Ishikawa (cell line): ENCODE measurements around the gene EIF6.

Source experiments
- CEBPB ChIP-seq: IDR thresholded peaks from 2 replicates; pipeline ENCODE4 v1.6.1; 2012
- CREB1 ChIP-seq: IDR thresholded peaks from 2 replicates; pipeline ENCODE4 v1.6.1; 2012; ENCODE audit warnings: low read depth
- EGR1 ChIP-seq: IDR thresholded peaks from 2 replicates; pipeline ENCODE4 v1.6.1; 2012
- EP300 ChIP-seq: IDR thresholded peaks from 2 replicates; pipeline ENCODE4 v1.6.1; 2012; ENCODE audit warnings: borderline replicate concordance
- FOXM1 ChIP-seq: IDR thresholded peaks from 2 replicates; pipeline ENCODE4 v1.6.1; 2012; ENCODE audit warnings: low read depth, borderline replicate concordance
- NFIC ChIP-seq: IDR thresholded peaks from 2 replicates; pipeline ENCODE4 v1.6.1; 2012
- RAD21 ChIP-seq: IDR thresholded peaks from 2 replicates; pipeline ENCODE4 v1.6.1; 2012; ENCODE audit warnings: low read depth
- REST ChIP-seq: IDR thresholded peaks from 2 replicates; pipeline ENCODE4 v1.6.1; 2012; ENCODE audit warnings: low read depth, mild to moderate bottlenecking
- TAF1 ChIP-seq: IDR thresholded peaks from 2 replicates; pipeline ENCODE4 v1.6.1; 2012; ENCODE audit warnings: low read depth, mild to moderate bottlenecking
- TCF12 ChIP-seq: IDR thresholded peaks from 2 replicates; pipeline ENCODE4 v1.6.1; 2012; ENCODE audit warnings: low read depth
- TEAD4 ChIP-seq: IDR thresholded peaks from 2 replicates; pipeline ENCODE4 v1.6.1; 2012
- YY1 ChIP-seq: IDR thresholded peaks from 2 replicates; pipeline ENCODE4 v1.6.1; 2012; ENCODE audit warnings: low read depth
- ZBTB7A ChIP-seq: IDR thresholded peaks from 2 replicates; pipeline ENCODE4 v1.6.1; 2012; ENCODE audit warnings: low read depth
- TF ChIP-seq, protein P1 (sequence below): IDR thresholded peaks from 2 replicates; pipeline ENCODE4 v1.6.1; 2012
- TF ChIP-seq, protein P2 (sequence below): IDR thresholded peaks from 2 replicates; pipeline ENCODE4 v1.6.1; 2012

Gene EIF6

GRCh38 chr20:35280523-35280922 lies 4.0 kb downstream of the EIF6 start:
- TF ChIP-seq REST = no peak
- no peak for TF ChIP-seq CEBPB
- no peak for TF ChIP-seq FOXM1
- no peak for TF ChIP-seq CREB1
- no peak for TF ChIP-seq ZBTB7A
- no peak for TF ChIP-seq RAD21
- TF ChIP-seq, protein P1, sequence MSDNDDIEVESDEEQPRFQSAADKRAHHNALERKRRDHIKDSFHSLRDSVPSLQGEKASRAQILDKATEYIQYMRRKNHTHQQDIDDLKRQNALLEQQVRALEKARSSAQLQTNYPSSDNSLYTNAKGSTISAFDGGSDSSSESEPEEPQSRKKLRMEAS = no peak
- TF ChIP-seq EGR1 = no peak
- TF ChIP-seq YY1 = no peak
- TF ChIP-seq, protein P2, sequence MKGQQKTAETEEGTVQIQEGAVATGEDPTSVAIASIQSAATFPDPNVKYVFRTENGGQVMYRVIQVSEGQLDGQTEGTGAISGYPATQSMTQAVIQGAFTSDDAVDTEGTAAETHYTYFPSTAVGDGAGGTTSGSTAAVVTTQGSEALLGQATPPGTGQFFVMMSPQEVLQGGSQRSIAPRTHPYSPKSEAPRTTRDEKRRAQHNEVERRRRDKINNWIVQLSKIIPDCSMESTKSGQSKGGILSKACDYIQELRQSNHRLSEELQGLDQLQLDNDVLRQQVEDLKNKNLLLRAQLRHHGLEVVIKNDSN = no peak
- no peak for TF ChIP-seq TEAD4
- TF ChIP-seq TAF1 = no peak
- no peak for TF ChIP-seq EP300
- TF ChIP-seq TCF12 = no peak
- TF ChIP-seq NFIC = no peak

- TF ChIP-seq NFIC (no peak), CEBPB (no peak), REST (no peak), EGR1 (no peak), EP300 (no peak), FOXM1 (no peak), YY1 (no peak), RAD21 (no peak), ZBTB7A (no peak), TEAD4 (no peak), TAF1 (no peak), TCF12 (no peak), CREB1 (no peak)
- TF ChIP-seq, protein P2 = no peak
- TF ChIP-seq, protein P1 = no peak
Measured at GRCh38 chr20:35279533-35280174, 4.9 kb downstream of the EIF6 start.

- no peak for TF ChIP-seq REST
- TF ChIP-seq YY1 = no peak
- no peak for TF ChIP-seq CEBPB
- no peak for TF ChIP-seq ZBTB7A
- no peak for TF ChIP-seq NFIC
- TF ChIP-seq, protein P2 = no peak
- TF ChIP-seq CREB1 = no peak
- TF ChIP-seq TEAD4 = no peak
- TF ChIP-seq EGR1 = no peak
Measured at GRCh38 chr20:35279040-35279439, 5.5 kb downstream of the EIF6 start.

DNA sequence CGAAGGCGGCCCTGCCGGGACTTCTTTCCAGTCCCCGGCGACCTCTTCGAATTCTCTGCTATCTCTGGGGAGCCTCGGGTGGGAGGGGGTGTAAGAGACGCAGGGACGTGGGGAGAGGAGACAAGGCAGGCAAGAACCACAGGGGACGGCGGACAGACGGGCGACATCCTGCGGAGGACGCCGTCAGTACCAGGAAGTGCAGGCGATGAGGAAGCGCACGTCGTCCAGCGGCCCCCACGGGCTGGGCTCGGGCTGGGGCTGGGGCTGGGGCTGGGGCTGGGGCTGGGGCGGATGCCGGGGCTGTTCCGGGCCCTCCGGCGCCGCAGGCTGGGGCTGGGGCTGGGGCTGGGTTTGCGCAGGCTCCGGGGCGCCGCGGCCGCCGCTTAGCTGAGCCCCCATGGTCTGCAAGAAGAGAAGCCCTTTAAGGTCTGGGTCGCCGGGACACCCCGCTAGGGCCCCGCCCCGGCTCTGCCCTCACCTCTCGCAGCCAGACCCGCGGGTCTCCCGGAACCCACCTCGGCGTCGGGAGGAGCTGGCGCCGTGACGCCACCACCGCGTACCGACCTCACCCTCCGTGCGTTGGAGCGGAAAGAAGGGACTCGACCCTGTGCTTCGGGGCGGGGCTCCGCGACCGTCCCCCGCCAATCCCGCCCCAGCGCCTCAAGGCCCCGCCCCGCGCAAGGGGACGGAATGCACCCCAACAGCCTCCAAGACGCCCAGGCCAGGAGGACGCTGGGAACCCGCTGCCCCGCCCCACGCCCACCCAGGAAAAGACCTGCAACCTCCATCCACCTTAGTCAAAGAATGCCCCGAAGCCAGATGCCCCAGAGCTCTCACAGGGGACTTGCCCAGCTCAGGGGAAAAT lies 6.8 kb downstream of the EIF6 start, which contains the start of gene MMP24OS:
Gene MMP24OS, minus strand, starts transcription at position 592 of the 865 bp plus-strand sequence. Its CDS starts 193 bp downstream, at position 399.
- TF ChIP-seq NFIC = no peak
- peak; percentile 90; the same call in 1 of the 2 replicates for TF ChIP-seq ZBTB7A
- peak; percentile 5; the same call in 1 of the 2 replicates for TF ChIP-seq TEAD4
- no peak for TF ChIP-seq EGR1
- peak; percentile 64 for TF ChIP-seq CREB1
- TF ChIP-seq TCF12 = peak; percentile 19; the same call in 1 of the 2 replicates
- peak; percentile 57; the same call in 1 of the 2 replicates for TF ChIP-seq TAF1
